Measurements from ENCODE around the gene LAD1.

LAD1 gene

GRCh38 chr1:201399018-201399351, at the start of gene LAD1:
Gene LAD1 (minus strand): TSS chr1:201399324. CDS start chr1:201399306, 18 bp downstream.
- in situ Hi-C loops (cut with MboI; ENCODE audit: low sequenced_read_pairs): no loop called here

GRCh38 chr1:201447903-201448871, 49.1 kb upstream of the LAD1 start:
- in situ Hi-C loops (cut with MboI; ENCODE audit: low sequenced_read_pairs): no loop called here

GRCh38 chr1:201445310-201445709, 46.2 kb upstream of the LAD1 start:
- in situ Hi-C loops (cut with MboI; ENCODE audit: low sequenced_read_pairs): no loop called here

- in situ Hi-C loops (cut with MboI; ENCODE audit: low sequenced_read_pairs): no loop called here
Measured at GRCh38 chr1:201444792-201445191, 45.7 kb upstream of the LAD1 start.

- in situ Hi-C loops (cut with MboI; ENCODE audit: low sequenced_read_pairs): no loop called here
Measured at GRCh38 chr1:201443747-201444146, 44.6 kb upstream of the LAD1 start.

GRCh38 chr1:201436969-201437368, 37.8 kb upstream of the LAD1 start:
- in situ Hi-C loops (cut with MboI; ENCODE audit: low sequenced_read_pairs): no loop called here

GRCh38 chr1:201436393-201436792, 37.3 kb upstream of the LAD1 start:
- in situ Hi-C loops (cut with MboI; ENCODE audit: low sequenced_read_pairs): no loop called here

- in situ Hi-C loops (cut with MboI; ENCODE audit: low sequenced_read_pairs): no loop called here
Measured at GRCh38 chr1:201434266-201434665, 35.1 kb upstream of the LAD1 start.

- in situ Hi-C loops (cut with MboI; ENCODE audit: low sequenced_read_pairs): no loop called here
Measured at GRCh38 chr1:201433609-201434008, 34.5 kb upstream of the LAD1 start.

- in situ Hi-C loops (cut with MboI; ENCODE audit: low sequenced_read_pairs): no loop called here
Measured at GRCh38 chr1:201430776-201431175, 31.7 kb upstream of the LAD1 start.

- in situ Hi-C loops (cut with MboI; ENCODE audit: low sequenced_read_pairs): no loop called here
Measured at GRCh38 chr1:201429736-201430501, 30.8 kb upstream of the LAD1 start.

GRCh38 chr1:201427963-201428362, 28.8 kb upstream of the LAD1 start:
- in situ Hi-C loops (cut with MboI; ENCODE audit: low sequenced_read_pairs): no loop called here

- in situ Hi-C loops (cut with MboI; ENCODE audit: low sequenced_read_pairs): no loop called here
Measured at GRCh38 chr1:201426479-201427310, 27.6 kb upstream of the LAD1 start.

- in situ Hi-C loops (cut with MboI; ENCODE audit: low sequenced_read_pairs): no loop called here
Measured at GRCh38 chr1:201424146-201424545, 25.0 kb upstream of the LAD1 start.

GRCh38 chr1:201423655-201424054, 24.5 kb upstream of the LAD1 start:
- in situ Hi-C loops (cut with MboI; ENCODE audit: low sequenced_read_pairs): no loop called here

- in situ Hi-C loops (cut with MboI; ENCODE audit: low sequenced_read_pairs): no loop called here
Measured at GRCh38 chr1:201422436-201423030, 23.4 kb upstream of the LAD1 start.

- in situ Hi-C loops (cut with MboI; ENCODE audit: low sequenced_read_pairs): no loop called here
Measured at GRCh38 chr1:201422026-201422425, 22.9 kb upstream of the LAD1 start.

- in situ Hi-C loops (cut with MboI; ENCODE audit: low sequenced_read_pairs): no loop called here
Measured at GRCh38 chr1:201421041-201421440, 21.9 kb upstream of the LAD1 start.

GRCh38 chr1:201420608-201421002, 21.5 kb upstream of the LAD1 start:
- in situ Hi-C loops (cut with MboI; ENCODE audit: low sequenced_read_pairs): no loop called here

GRCh38 chr1:201419746-201420607, 20.9 kb upstream of the LAD1 start:
- in situ Hi-C loops (cut with MboI; ENCODE audit: low sequenced_read_pairs): no loop called here

Data from HL-60/S4 (cell line).